BLaER1 treated with 17β-estradiol and CSF1 and Interleukin-3, amounts not matched to agents 10 nM and 100 nM (cell line): Measurements from ENCODE around the gene KCNMB2.

Experiments
- H3K27ac ChIP-seq, 11 experiments: shearing (Covaris generic); formaldehyde crosslinking; 2 replicates each; pipeline ENCODE4 v1.8.1; 2022
- H3K27me3 ChIP-seq, 11 experiments: shearing (Covaris generic); formaldehyde crosslinking; 2 replicates each; pipeline ENCODE4 v1.8.1; 2022
- H3K36me3 ChIP-seq, 11 experiments: shearing (Covaris generic); formaldehyde crosslinking; 2 replicates each; pipeline ENCODE4 v1.8.1; 2022
- H3K4me1 ChIP-seq, 10 experiments: shearing (Covaris generic); formaldehyde crosslinking; 2 replicates each; pipeline ENCODE4 v1.8.1; 2022
- H3K4me2 ChIP-seq, 11 experiments: shearing (Covaris generic); formaldehyde crosslinking; 2 replicates each; pipeline ENCODE4 v1.8.1; 2022
- H3K4me3 ChIP-seq, 10 experiments: shearing (Covaris generic); formaldehyde crosslinking; 2 replicates each; pipeline ENCODE4 v1.8.1; 2022
- H3K9ac ChIP-seq, 11 experiments: shearing (Covaris generic); formaldehyde crosslinking; 2 replicates each; pipeline ENCODE4 v1.8.1; 2022
- H3K9me3 ChIP-seq, 11 experiments: shearing (Covaris generic); formaldehyde crosslinking; replicated peaks in 1 of 11; 2 replicates each; pipeline ENCODE4 v1.8.1; 2022
- H4K20me1 ChIP-seq, 11 experiments: shearing (Covaris generic); formaldehyde crosslinking; 2 replicates each; pipeline ENCODE4 v1.8.1; 2022
- Cebpa-rat ChIP-seq, 11 experiments: shearing (Covaris generic); IDR thresholded peaks; 2 replicates each; pipeline ENCODE4 v1.8.1; 2022

KCNMB2 gene

DNA sequence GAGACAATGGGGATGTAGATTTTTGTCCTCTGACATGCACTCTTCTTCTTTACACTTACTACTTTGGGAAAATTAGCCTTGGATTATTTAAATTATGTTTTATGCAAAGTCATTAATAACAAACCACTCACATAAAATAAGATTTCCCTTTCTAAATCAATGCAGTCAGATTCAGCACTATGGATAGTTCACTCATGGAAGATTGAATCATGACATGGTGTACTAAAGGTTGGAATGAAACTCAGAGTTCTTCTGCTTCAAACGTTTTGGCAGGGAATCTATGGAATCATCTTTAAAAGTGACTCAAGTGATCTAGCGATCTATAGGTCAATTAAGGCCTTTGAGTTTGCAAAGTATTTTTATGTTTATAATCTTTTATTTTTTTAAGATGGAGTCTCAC lies 154.3 kb downstream of the KCNMB2 start:
- H3K27ac ChIP-seq = no peak overlapping the region
- H3K36me3 ChIP-seq = no peaks in the 10 kb centered on the region
- no peak for TF ChIP-seq Cebpa-rat (IDR thresholded peaks at IDR 0.05)
- peaks cover 17 to 25% (median 19%) of the 10 kb centered on the region in 11 experiments for H3K9me3 ChIP-seq
- H3K4me3 ChIP-seq = no peak overlapping the region
- no peak overlapping the region for H3K4me2 ChIP-seq
- no peak overlapping the region for H3K9ac ChIP-seq
- no peaks in the 10 kb centered on the region for H4K20me1 ChIP-seq
- H3K4me1 ChIP-seq = peaks cover 0 to 7% (median 0%) of the 10 kb centered on the region in 10 experiments; a peak in 1 of 20 replicates
- H3K27me3 ChIP-seq = no peaks in the 10 kb centered on the region

DNA sequence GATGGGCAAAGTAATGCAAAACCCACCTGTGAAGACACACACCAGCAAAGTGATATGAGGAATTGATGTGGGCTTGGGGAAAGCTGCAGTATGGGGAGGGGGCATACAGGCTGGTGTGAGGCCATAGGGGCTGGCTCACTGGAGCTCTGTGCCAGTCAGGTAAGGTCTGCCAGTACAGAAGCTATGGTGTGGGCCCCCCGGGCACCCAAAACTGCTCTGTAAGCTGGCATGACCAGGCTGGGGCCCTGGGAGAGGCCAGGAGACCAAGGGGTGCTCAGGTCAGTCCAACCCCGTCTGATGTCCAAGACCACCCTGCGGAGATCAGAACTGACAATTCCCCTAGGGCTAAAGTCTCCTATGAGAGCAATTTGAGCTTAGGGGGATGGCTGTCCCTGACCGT lies 163.1 kb downstream of the KCNMB2 start:
- TF ChIP-seq Cebpa-rat (IDR thresholded peaks at IDR 0.05) = no peak
- H3K4me3 ChIP-seq = no peak overlapping the region
- no peak overlapping the region for H3K9ac ChIP-seq
- no peak overlapping the region for H3K27ac ChIP-seq
- H3K4me1 ChIP-seq = peaks cover 0 to 4% (median 0%) of the 10 kb centered on the region in 10 experiments; a peak in 1 of 20 replicates
- H3K4me2 ChIP-seq = peak overlapping the region in 2 of 11 experiments; percentile 3 to 10; a peak in 1 of 22 replicates
- H3K36me3 ChIP-seq = no peaks in the 10 kb centered on the region
- H3K27me3 ChIP-seq = no peaks in the 10 kb centered on the region
- peaks cover 46 to 56% (median 50%) of the 10 kb centered on the region in 11 experiments for H3K9me3 ChIP-seq
- no peaks in the 10 kb centered on the region for H4K20me1 ChIP-seq

DNA sequence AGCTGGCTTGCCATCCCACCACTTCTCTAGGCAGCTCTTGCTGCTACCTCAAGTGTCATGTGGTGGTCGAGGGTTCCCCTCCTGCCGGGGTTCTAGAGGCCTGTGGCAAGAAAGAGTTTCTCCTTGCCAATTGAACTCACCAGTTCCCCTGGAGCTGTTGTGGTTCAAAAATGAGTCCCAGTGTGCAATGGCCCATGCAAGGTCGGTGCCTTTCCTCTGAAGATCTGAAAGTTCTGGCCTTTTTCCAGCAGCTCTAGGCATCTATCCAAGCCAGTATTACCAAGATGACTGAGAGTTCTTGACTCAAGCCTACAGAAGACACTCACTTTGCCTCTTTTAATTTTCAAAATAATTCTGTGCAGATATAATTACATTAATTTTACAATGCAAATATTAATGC lies 163.6 kb downstream of the KCNMB2 start:
- peaks cover 42 to 52% (median 45%) of the 10 kb centered on the region in 11 experiments for H3K9me3 ChIP-seq
- no peaks in the 10 kb centered on the region for H4K20me1 ChIP-seq
- no peak for TF ChIP-seq Cebpa-rat (IDR thresholded peaks at IDR 0.05)
- H3K4me2 ChIP-seq = peak overlapping the region in 2 of 11 experiments; percentile 3 to 10; a peak in 1 of 22 replicates
- H3K27me3 ChIP-seq = no peaks in the 10 kb centered on the region
- H3K4me3 ChIP-seq = no peak overlapping the region
- peaks cover 0 to 4% (median 0%) of the 10 kb centered on the region in 10 experiments; a peak in 1 of 20 replicates for H3K4me1 ChIP-seq
- no peak overlapping the region for H3K9ac ChIP-seq
- no peak overlapping the region for H3K27ac ChIP-seq
- H3K36me3 ChIP-seq = no peaks in the 10 kb centered on the region

DNA sequence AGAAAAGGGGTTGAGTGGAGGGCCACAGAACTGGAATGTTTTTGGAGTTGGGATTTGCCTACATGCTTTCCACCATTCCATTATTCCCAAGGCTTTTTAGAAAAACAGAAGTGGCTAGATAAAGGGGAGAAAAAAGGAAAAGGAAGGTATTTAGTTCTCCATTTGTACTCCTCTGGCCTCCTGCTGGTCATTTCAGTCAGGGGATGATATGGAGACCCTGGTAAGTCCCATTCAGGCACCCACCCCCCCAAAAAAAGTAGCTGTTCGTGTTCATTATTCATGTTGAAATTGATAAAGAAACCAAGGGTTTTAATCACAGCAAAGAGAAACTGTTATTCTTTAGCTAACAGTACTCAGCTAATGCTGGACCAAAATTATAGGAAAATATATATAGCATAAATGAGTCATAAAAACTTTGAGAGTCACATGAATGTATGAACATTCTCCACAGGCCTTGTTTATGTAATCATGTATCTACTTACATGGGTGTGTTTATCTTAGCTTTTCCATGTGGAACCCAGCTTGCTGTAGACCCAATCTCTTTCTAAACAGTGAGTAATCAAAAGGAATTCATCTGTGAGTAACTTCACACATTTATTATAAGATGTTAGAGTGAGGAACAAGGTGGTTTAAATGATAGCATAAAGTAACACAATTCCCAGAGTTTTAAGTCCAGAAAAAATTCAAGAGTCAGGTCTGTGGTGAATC lies 167.2 kb downstream of the KCNMB2 start:
- Histone ChIP-seq H3K4me3 (no peak overlapping the region), H3K27ac (no peak overlapping the region), H3K36me3 (no peaks in the 10 kb centered on the region), H3K4me1 (peaks cover 0 to 16% (median 5%) of the 10 kb centered on the region in 10 experiments; a peak in 8 of 20 replicates), H3K9me3 (peaks cover 6 to 16% (median 12%) of the 10 kb centered on the region in 11 experiments; a peak in 21 of 22 replicates), H4K20me1 (no peaks in the 10 kb centered on the region), H3K4me2 (no peak overlapping the region), H3K27me3 (no peaks in the 10 kb centered on the region), H3K9ac (no peak overlapping the region)
- TF ChIP-seq Cebpa-rat (IDR thresholded peaks at IDR 0.05) = no peak

DNA sequence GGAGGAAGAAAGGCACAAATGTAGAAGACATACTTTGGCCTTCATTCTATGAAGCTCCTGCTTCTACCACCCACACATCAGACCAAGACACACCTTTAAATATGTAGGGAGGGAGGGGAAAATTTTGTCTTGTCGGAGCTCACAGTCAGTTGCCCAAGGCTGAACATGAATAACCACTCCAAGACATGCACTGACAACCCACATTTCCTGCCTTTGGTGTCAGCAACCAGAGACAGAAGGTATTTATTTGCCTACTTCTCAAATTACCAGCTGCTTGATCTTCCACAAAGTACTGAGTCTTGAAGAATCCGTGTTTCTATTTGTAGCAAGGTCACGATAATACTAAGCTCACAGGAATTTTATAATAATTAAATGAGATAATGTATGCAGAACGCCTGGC lies 169.7 kb downstream of the KCNMB2 start:
- peaks cover 0 to 11% (median 5%) of the 10 kb centered on the region in 10 experiments; a peak in 7 of 20 replicates for H3K4me1 ChIP-seq
- H3K4me3 ChIP-seq = no peak overlapping the region
- H4K20me1 ChIP-seq = no peaks in the 10 kb centered on the region
- no peaks in the 10 kb centered on the region for H3K36me3 ChIP-seq
- H3K9me3 ChIP-seq = no peaks in the 10 kb centered on the region
- no peak overlapping the region for H3K9ac ChIP-seq
- TF ChIP-seq Cebpa-rat (IDR thresholded peaks at IDR 0.05) = no peak
- H3K27ac ChIP-seq = no peak overlapping the region
- no peaks in the 10 kb centered on the region for H3K27me3 ChIP-seq
- H3K4me2 ChIP-seq = peak overlapping the region in 5 of 11 experiments; percentile 1 to 41 (median 23); a peak in 7 of 22 replicates

DNA sequence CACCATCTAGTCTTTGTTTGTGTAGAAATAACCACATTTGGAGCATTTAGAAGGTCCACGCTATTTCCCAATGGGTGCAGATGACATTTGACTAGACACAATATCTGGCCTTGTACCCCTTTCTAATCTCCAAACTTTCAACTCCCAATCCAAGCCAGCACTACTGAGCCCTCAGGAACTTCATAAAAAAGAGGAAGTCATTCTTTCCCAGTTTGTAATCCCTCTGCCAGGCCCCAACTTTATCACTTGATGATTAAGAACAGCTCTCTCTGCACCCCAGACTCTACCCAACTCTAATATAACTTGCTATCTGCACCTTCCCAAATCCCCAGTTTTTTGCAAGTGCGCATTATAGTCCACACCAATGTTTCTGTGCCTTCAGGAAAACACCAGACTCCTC lies 170.2 kb downstream of the KCNMB2 start:
- Histone ChIP-seq H3K9ac (no peak overlapping the region), H3K36me3 (no peaks in the 10 kb centered on the region), H3K4me3 (no peak overlapping the region), H3K27ac (no peak overlapping the region), H3K4me2 (peak overlapping the region in 4 of 11 experiments; percentile 1 to 41 (median 20); a peak in 5 of 22 replicates), H3K27me3 (no peaks in the 10 kb centered on the region), H3K9me3 (no peaks in the 10 kb centered on the region), H4K20me1 (no peaks in the 10 kb centered on the region), H3K4me1 (peaks cover 0 to 11% (median 5%) of the 10 kb centered on the region in 10 experiments; a peak in 7 of 20 replicates)
- TF ChIP-seq Cebpa-rat (IDR thresholded peaks at IDR 0.05) = no peak

DNA sequence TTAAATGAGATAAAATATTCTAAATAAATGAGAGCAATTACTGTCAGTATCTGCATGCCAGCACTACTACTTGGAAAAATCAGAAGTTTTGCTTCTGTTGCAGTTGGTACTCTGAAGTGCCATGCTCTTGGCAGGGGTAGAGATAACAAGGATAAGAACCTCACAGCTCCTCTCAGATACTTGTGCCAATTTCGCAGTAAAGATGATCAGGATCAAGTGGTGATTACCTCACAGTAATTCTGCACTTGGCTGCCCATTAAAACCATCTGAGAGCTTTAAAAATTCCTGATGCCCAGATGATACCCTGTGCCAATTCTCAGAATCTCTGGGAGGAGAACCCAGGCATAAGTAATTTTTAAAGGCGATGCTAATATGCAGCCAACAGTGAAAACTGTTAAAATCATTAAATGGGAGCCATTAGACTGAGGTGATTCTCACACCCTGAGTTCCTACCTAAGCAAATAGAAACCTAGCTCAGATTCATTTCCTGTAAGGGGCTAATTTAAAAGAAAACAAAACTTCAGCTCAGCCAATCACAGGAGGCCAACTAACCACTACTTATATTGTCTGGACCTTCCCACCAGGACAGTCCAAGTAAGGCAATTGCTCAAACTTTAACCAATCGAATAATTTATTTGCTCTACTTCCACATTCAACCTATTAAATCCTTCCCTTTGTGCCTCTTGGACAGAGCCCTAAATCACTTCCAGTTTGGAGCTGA lies 171.2 kb downstream of the KCNMB2 start:
- H3K9me3 ChIP-seq = no peaks in the 10 kb centered on the region
- no peaks in the 10 kb centered on the region for H3K36me3 ChIP-seq
- peaks cover 0 to 11% (median 5%) of the 10 kb centered on the region in 10 experiments; a peak in 7 of 20 replicates for H3K4me1 ChIP-seq
- H3K4me2 ChIP-seq = no peak overlapping the region
- no peak overlapping the region for H3K9ac ChIP-seq
- H3K4me3 ChIP-seq = no peak overlapping the region
- H3K27me3 ChIP-seq = no peaks in the 10 kb centered on the region
- no peak overlapping the region for H3K27ac ChIP-seq
- no peak for TF ChIP-seq Cebpa-rat (IDR thresholded peaks at IDR 0.05)
- H4K20me1 ChIP-seq = no peaks in the 10 kb centered on the region

DNA sequence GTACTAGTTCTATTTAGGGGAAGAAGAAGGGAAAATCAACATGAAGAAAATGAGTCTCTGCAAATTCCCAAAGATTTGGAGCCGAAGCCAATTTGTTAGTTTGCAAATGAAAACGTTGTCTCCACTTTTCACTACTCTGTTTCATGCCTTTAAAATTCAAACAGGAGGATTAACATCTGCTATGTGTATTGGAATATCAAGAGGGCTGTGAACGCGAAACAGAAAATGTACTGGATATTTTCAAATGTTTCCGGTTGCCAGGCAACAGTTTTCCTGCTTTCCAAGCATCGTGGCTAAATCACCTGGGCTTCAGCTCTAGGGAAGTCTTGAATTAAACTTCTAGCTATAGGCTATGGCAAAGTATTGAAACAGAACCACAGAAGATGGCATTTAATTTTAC lies 172.8 kb downstream of the KCNMB2 start:
- no peak overlapping the region for H3K4me2 ChIP-seq

DNA sequence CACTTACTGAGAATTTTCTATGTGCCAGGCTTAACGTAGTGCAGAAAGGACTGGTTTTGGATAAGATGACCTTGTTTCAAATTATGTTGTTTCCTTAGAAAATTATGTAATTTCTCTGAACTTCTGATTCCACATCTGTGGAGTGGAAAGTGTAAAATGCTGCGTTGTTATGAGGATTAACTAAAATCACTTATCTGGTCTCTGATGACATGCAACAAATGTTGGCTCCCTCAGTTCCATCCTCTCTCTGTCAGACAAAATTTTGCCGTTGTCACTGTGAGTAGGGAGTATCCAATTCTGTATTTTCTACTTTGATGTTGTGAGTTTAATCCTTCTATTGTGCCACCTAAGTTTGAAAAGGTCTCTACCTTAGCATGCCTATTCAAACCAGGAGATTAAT lies 175.5 kb downstream of the KCNMB2 start:
- no peak for TF ChIP-seq Cebpa-rat (IDR thresholded peaks at IDR 0.05)
- Histone ChIP-seq H3K4me1 (0 out of 20 replicates have a peak, but pooled peaks cover 0 to 9% (median 0%) of the 10 kb centered on the region in 10 experiments), H4K20me1 (no peaks in the 10 kb centered on the region), H3K27ac (no peak overlapping the region), H3K9me3 (no peaks in the 10 kb centered on the region), H3K9ac (no peak overlapping the region), H3K4me3 (no peak overlapping the region), H3K27me3 (no peaks in the 10 kb centered on the region), H3K36me3 (no peaks in the 10 kb centered on the region), H3K4me2 (no peak overlapping the region)

More for the DNA sequence above, 172.8 kb downstream of the KCNMB2 start:
- no peak for TF ChIP-seq Cebpa-rat (IDR thresholded peaks at IDR 0.05)
- no peaks in the 10 kb centered on the region for H3K27me3 ChIP-seq
- no peaks in the 10 kb centered on the region for H3K9me3 ChIP-seq
- no peaks in the 10 kb centered on the region for H3K36me3 ChIP-seq
- H3K27ac ChIP-seq = no peak overlapping the region
- H3K9ac ChIP-seq = no peak overlapping the region
- no peak overlapping the region for H3K4me3 ChIP-seq
- H3K4me1 ChIP-seq = peaks cover 0 to 11% (median 5%) of the 10 kb centered on the region in 10 experiments; a peak in 7 of 20 replicates
- H4K20me1 ChIP-seq = no peaks in the 10 kb centered on the region
